Kidney epithelial cell (primary cell): ENCODE results near the gene CDC45. TPM values are rescaled to one million over a fixed set of nuclear protein-coding genes. Genes with fewer than 3 reads are reported as not detected.

Source experiments
- DNase-seq: peaks from one replicate; pipeline ENCODE4 v3.0.0-alpha.2; 2010; ENCODE audit warnings: low read depth
- H3K27me3 ChIP-seq: 2 replicates; pipeline ENCODE4 v1.6.0; 2011; ENCODE audit warnings: low read length; ENCODE audit not compliant: control insufficient read depth, insufficient read depth
- H3K36me3 ChIP-seq: 2 replicates; pipeline ENCODE4 v1.5.1; 2011; ENCODE audit warnings: low read length; ENCODE audit not compliant: control insufficient read depth, insufficient read depth
- H3K4me3 ChIP-seq: 2 replicates; pipeline ENCODE4 v1.5.1; 2011; ENCODE audit warnings: low read depth, mild to moderate bottlenecking, control low read depth, low read length
- CTCF ChIP-seq: IDR thresholded peaks from 2 replicates; pipeline ENCODE4 v1.5.1; 2011; ENCODE audit warnings: mild to moderate bottlenecking, moderate library complexity, low read length, control low read depth, inconsistent platforms; ENCODE audit not compliant: insufficient read depth, poor library complexity, severe bottlenecking
- total RNA-seq: library from RNA; depleted of rRNA; stranded (reverse); fragments of >200 nt; gene quantifications from 2 replicates; pipeline ENCODE4 v1.2.3, GENCODE V29; 2015

CDC45 gene
- total RNA-seq, 1 donor from 2014 or later: 5.6 TPM

- Histone ChIP-seq H3K27me3 (no peaks in the 10 kb centered on the region), H3K4me3 (peak overlapping the region; percentile 97), H3K36me3 (peaks cover 2% of the 10 kb centered on the region)
- no peak for DNase-seq
- TF ChIP-seq CTCF: no peak
These were observed 2.2 kb upstream of the CDC45 start for GRCh38 chr22:19477321-19478044.

GRCh38 chr22:19478045-19478900 is 1.4 kb upstream of the CDC45 start:
- no peak for TF ChIP-seq CTCF
- peaks cover 1% of the 10 kb centered on the region for H3K36me3 ChIP-seq
- peak overlapping the region; percentile 97 for H3K4me3 ChIP-seq
- H3K27me3 ChIP-seq: no peaks in the 10 kb centered on the region
- DNase-seq: no peak

GRCh38 chr22:19478901-19479354 is 792 bp upstream of the CDC45 start, which contains the start of gene UFD1:
TSS of gene UFD1 (minus strand) at chr22:19479193. CDS start at chr22:19479085, 108 bp downstream.
- DNase-seq: peak; percentile 25
- Histone ChIP-seq H3K4me3 (peak within 1 kb of the TSS; percentile 97), H3K36me3 (no peaks in the 10 kb centered on the region), H3K27me3 (no peaks in the 10 kb centered on the region)
- no peak for TF ChIP-seq CTCF

- no peak for DNase-seq
- H3K36me3 ChIP-seq: no peaks in the 10 kb centered on the region
- H3K4me3 ChIP-seq: peak overlapping the region; percentile 92
- TF ChIP-seq CTCF: no peak
- H3K27me3 ChIP-seq: no peaks in the 10 kb centered on the region
These were observed 451 bp downstream of the CDC45 start for GRCh38 chr22:19480173-19480568.

GRCh38 chr22:19480789-19481188 is 1.1 kb downstream of the CDC45 start:
- Histone ChIP-seq H3K27me3 (no peaks in the 10 kb centered on the region), H3K36me3 (peaks cover 1% of the 10 kb centered on the region), H3K4me3 (peak overlapping the region; percentile 92)
- no peak for DNase-seq
- no peak for TF ChIP-seq CTCF
